SU-DHL-6 (cell line): ENCODE results near the gene BRSK2.
"Not testable (repeated sequence)": the region's sequence is repeated elsewhere in the genome, so short reads cannot be mapped to it uniquely, and the experiment has no call there.

Source experiments
- H2AFZ ChIP-seq: fragments of 200-600 bp; sonication (generic); 2 replicates; pipeline ENCODE4 v1.6.1; 2014; ENCODE audit warnings: low read depth, mild to moderate bottlenecking, moderate library complexity, mixed read lengths, antibody characterized with exemption, low read length; ENCODE audit not compliant: severe bottlenecking
- H3F3A ChIP-seq: fragments of 200-600 bp; shearing (Covaris generic); 2 replicates; pipeline ENCODE4 v1.6.0; 2016; ENCODE audit warnings: antibody characterized with exemption, mild to moderate bottlenecking; ENCODE audit not compliant: insufficient read depth
- H3K27ac ChIP-seq: fragments of 200-600 bp; sonication (generic); 2 replicates; pipeline ENCODE4 v1.5.1; 2016; ENCODE audit warnings: low read depth, mild to moderate bottlenecking, low read length, moderate library complexity, mixed read lengths
- H3K27me3 ChIP-seq: fragments of 200-600 bp; sonication (generic), shearing (Covaris generic); 2 replicates; pipeline ENCODE4 v1.6.0; 2014; ENCODE audit warnings: mild to moderate bottlenecking, low read length
- H3K36me3 ChIP-seq: fragments of 200-600 bp; sonication (generic); 2 replicates; pipeline ENCODE4 v1.6.1; 2014; ENCODE audit warnings: mild to moderate bottlenecking, low read length, mixed read lengths
- H3K4me2 ChIP-seq: fragments of 300-600, 200-600 bp; shearing (Covaris generic), sonication (generic); 2 replicates; pipeline ENCODE4 v1.6.0; 2014; ENCODE audit warnings: low read length, low read depth, mild to moderate bottlenecking; ENCODE audit not compliant: poor library complexity, severe bottlenecking
- H3K4me3 ChIP-seq: fragments of 200-600 bp; sonication (generic); 2 replicates; pipeline ENCODE4 v1.5.1; 2014; ENCODE audit warnings: antibody characterized with exemption, low read length, mild to moderate bottlenecking, mixed read lengths; ENCODE audit not compliant: insufficient read depth, poor library complexity, severe bottlenecking
- H3K79me2 ChIP-seq: fragments of 200-600 bp; sonication (generic); 2 replicates; pipeline ENCODE4 v1.6.1; 2014; ENCODE audit warnings: mild to moderate bottlenecking, low read length, moderate library complexity; ENCODE audit not compliant: insufficient read depth
- H3K9ac ChIP-seq: fragments of 200-600 bp; sonication (generic); 2 replicates; pipeline ENCODE4 v1.7.0; 2014; ENCODE audit warnings: mild to moderate bottlenecking, low read length
- H3K9me2 ChIP-seq: fragments of 200-600 bp; sonication (generic); replicated peaks from 2 replicates; pipeline ENCODE4 v1.6.1; 2014; ENCODE audit warnings: low read length; ENCODE audit not compliant: insufficient read depth
- H3K9me3 ChIP-seq: fragments of 200-600 bp; sonication (generic); 2 replicates; pipeline ENCODE4 v1.6.1; 2014; ENCODE audit warnings: low read length, mixed read lengths; ENCODE audit not compliant: insufficient read depth
- H4K20me1 ChIP-seq: fragments of 200-600 bp; sonication (generic); 2 replicates; pipeline ENCODE4 v1.6.1; 2014; ENCODE audit warnings: low read depth, mild to moderate bottlenecking, antibody characterized with exemption, low read length, moderate library complexity, mixed read lengths
- EZH2phosphoT487 ChIP-seq: fragments of 200-600 bp; sonication (generic), shearing (Covaris generic); conservative IDR thresholded peaks from 2 replicates; pipeline ENCODE4 v1.6.1; 2018; ENCODE audit warnings: mild to moderate bottlenecking, antibody characterized with exemption, low read length, moderate library complexity, mixed read lengths
- TF ChIP-seq, protein P1 (sequence below): fragments of 200-600 bp; sonication (generic); IDR thresholded peaks from one replicate; pipeline ENCODE4 v1.5.1; 2017; ENCODE audit warnings: antibody characterized with exemption, mild to moderate bottlenecking, low read length, moderate library complexity; ENCODE audit not compliant: insufficient read depth, poor library complexity, severe bottlenecking

BRSK2 gene

DNA sequence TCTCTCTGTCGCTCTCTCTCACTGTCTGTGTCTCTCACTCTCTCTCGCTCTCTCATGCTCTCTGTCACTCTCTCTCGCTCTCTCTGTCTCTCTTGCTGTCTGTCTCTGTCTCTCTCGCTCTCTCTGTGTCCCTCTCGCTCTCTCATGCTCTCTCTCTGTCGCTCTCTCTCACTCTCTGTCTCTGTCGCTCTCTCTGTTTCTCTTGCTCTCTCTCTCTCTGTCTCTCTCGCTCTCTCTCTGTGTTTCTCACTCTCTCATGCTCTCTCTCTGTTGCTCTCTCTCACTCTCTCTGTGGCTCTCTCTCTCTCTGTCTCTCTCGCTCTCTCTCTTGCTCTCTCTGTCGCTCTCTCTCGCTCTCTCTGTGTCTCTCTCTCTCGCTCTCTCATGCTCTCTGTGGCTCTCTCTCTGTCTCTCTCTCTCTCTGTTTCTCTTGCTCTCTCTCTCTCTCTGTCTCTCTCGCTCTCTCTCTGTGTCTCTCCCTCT lies 33.2 kb upstream of the BRSK2 start:
- Histone ChIP-seq H3K79me2 (no peaks in the 10 kb centered on the region), H3K4me2 (no peak overlapping the region), H3K36me3 (no peaks in the 10 kb centered on the region), H4K20me1 (no peaks in the 10 kb centered on the region), H3K9me3 (no peaks in the 10 kb centered on the region), H3K4me3 (no peak overlapping the region), H2AFZ (no peak overlapping the region), H3K27me3 (no peaks in the 10 kb centered on the region), H3K9ac (no peak overlapping the region), H3F3A (no peaks in the 10 kb centered on the region), H3K9me2 (no peaks in the 10 kb centered on the region), H3K27ac (no peak overlapping the region)
- TF ChIP-seq EZH2phosphoT487, result no peak
- TF ChIP-seq, protein P1, sequence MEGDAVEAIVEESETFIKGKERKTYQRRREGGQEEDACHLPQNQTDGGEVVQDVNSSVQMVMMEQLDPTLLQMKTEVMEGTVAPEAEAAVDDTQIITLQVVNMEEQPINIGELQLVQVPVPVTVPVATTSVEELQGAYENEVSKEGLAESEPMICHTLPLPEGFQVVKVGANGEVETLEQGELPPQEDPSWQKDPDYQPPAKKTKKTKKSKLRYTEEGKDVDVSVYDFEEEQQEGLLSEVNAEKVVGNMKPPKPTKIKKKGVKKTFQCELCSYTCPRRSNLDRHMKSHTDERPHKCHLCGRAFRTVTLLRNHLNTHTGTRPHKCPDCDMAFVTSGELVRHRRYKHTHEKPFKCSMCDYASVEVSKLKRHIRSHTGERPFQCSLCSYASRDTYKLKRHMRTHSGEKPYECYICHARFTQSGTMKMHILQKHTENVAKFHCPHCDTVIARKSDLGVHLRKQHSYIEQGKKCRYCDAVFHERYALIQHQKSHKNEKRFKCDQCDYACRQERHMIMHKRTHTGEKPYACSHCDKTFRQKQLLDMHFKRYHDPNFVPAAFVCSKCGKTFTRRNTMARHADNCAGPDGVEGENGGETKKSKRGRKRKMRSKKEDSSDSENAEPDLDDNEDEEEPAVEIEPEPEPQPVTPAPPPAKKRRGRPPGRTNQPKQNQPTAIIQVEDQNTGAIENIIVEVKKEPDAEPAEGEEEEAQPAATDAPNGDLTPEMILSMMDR, result no peak

DNA sequence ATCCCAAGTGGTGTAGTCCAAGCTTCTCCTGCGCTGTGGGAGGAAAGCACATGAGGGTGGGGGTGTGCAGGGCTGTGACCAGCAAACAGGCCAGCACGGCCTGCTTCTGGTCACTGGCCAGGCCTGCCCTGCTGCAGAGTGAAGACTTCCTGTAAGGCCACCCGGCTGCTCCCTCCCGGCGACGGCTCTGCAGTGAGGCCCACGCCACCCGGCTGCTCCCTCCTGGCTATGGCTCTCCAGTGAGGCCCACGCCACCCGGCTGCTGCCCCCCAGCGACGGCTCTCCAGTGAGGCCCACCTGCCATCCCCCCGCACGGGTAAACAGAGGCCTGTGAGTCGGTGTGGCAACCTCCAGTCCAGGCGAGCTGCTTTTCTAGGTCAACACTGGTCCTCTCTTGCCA lies 31.4 kb upstream of the BRSK2 start:
- Histone ChIP-seq H3K9ac (no peak overlapping the region), H3K27ac (no peak overlapping the region), H3K79me2 (no peaks in the 10 kb centered on the region), H3K4me3 (no peak overlapping the region), H3K9me3 (no peaks in the 10 kb centered on the region), H2AFZ (no peak overlapping the region), H3K4me2 (no peak overlapping the region), H3K27me3 (no peaks in the 10 kb centered on the region), H3K36me3 (no peaks in the 10 kb centered on the region), H4K20me1 (no peaks in the 10 kb centered on the region), H3K9me2 (no peaks in the 10 kb centered on the region), H3F3A (no peaks in the 10 kb centered on the region)
- no peak for TF ChIP-seq EZH2phosphoT487
- TF ChIP-seq, protein P1, result no peak

DNA sequence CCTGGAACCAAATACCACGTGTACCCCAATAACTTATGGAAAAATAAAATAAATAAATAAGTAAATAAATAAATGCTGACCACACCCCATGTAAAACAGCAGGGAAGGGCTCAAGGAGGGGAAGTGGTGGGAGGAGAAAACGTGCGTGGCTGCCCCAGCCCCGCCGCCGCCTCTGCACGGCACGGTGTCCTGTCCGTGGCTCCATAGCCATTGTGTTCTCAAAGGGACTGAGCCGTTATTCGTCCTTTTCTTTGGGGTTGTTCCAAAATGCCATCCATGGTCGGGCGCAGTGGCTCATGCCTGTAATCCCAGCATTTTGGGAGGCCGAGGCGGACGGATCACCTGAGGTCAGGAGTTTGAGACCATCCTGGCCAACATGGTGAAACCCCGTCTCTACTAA lies 30.8 kb upstream of the BRSK2 start:
- H3F3A ChIP-seq, H3K27ac ChIP-seq, H3K36me3 ChIP-seq, H3K9me3 ChIP-seq, H3K9ac ChIP-seq, H4K20me1 ChIP-seq, H3K79me2 ChIP-seq, H3K27me3 ChIP-seq, H3K9me2 ChIP-seq, H3K4me2 ChIP-seq, H2AFZ ChIP-seq, H3K4me3 ChIP-seq: not testable (repeated sequence)

DNA sequence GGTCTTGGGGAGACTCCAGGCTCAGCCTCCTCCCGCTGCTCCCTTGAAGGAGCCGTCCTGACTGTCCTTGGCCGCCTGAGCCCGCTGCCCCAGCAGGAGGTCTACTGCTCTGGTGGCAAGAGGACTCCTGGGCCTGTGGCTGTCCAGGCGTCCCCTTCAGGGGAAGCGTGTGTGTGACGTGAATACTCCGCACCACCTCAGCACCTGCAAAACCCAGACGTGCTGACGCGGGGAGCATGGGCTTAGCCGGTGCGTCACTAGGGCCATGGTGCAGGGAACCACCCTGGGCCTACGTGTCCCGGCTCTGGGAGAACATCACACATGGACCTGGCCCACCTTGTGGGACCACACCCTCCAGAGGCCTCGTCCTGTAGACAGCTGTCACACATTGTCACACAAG lies 30.2 kb upstream of the BRSK2 start:
- Histone ChIP-seq H3K27ac (no peak overlapping the region), H3K4me3 (no peak overlapping the region), H3K4me2 (no peak overlapping the region), H4K20me1 (no peaks in the 10 kb centered on the region), H3K79me2 (no peaks in the 10 kb centered on the region), H3K27me3 (no peaks in the 10 kb centered on the region), H3K9me3 (no peaks in the 10 kb centered on the region), H3K9ac (no peak overlapping the region), H3K36me3 (no peaks in the 10 kb centered on the region), H2AFZ (no peak overlapping the region), H3F3A (no peaks in the 10 kb centered on the region), H3K9me2 (no peaks in the 10 kb centered on the region)
- no peak for TF ChIP-seq EZH2phosphoT487
- TF ChIP-seq, protein P1, result no peak
